GM12892 (cell line): ENCODE data around the gene GPR157.

Experiments
- POLR2A ChIP-seq: IDR thresholded peaks from 2 replicates; pipeline ENCODE4 v1.6.1; 2011; ENCODE audit warnings: low read depth, low read length, control low read depth
- POLR2AphosphoS5 ChIP-seq: IDR thresholded peaks from 2 replicates; pipeline ENCODE4 v1.6.1; 2011; ENCODE audit warnings: low read depth, low read length, control low read depth

GRCh38 chr1:9128166-9128519, 759 bp downstream of the GPR157 start:
- TF ChIP-seq POLR2AphosphoS5 = no peak
- TF ChIP-seq POLR2A = no peak
